NCI-H1694 (cell line): ENCODE data around the gene NRG2.
A peak's percentile ranks its signal among the peaks of the same experiment; 100 is the strongest.

ENCODE experiments used
- DNase-seq: peaks from one replicate; lab custom pipeline; 2025; lab: John Stamatoyannopoulos, UW

NRG2 gene

GRCh38 chr5:139946440-139946839 lies 96.7 kb downstream of the NRG2 start:
- no peak for DNase-seq

DNA sequence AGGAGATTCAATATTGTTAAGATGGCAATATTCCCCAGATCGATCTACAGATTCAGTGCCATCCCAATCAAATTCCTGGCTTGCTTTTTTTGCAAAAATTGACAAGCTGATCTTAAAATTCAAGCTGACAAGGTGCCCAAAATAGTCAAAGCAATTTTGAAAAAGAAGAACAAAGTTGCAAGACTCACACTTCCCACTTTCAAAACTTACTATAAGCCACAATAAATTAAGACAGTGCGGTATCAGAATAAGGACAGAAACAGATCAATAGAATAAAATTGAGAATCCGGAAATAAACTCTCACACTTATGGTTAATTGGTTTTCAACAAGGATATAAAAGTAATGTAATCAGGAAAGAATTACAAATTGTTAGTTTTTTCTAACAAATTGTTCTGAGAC lies 97.1 kb downstream of the NRG2 start:
- DNase-seq = no peak

DNA sequence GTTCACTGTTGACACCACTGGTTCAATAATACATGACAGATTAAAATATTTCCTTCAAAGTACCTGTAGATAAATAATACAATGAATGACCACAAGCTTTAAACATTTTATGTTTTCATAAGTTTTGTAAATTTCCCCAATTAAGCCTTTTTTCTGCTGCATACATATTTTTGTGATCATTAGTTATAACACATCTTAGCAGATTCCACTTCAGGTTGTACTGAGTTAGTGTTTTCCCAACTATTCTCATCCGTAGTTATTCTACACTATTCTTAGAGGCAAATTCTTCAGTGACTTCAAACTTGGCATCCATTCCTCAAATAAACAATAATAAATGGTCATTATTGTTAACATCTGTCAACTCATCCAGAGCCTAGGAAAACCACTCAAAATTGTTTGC lies 100.9 kb downstream of the NRG2 start:
- no peak for DNase-seq

DNA sequence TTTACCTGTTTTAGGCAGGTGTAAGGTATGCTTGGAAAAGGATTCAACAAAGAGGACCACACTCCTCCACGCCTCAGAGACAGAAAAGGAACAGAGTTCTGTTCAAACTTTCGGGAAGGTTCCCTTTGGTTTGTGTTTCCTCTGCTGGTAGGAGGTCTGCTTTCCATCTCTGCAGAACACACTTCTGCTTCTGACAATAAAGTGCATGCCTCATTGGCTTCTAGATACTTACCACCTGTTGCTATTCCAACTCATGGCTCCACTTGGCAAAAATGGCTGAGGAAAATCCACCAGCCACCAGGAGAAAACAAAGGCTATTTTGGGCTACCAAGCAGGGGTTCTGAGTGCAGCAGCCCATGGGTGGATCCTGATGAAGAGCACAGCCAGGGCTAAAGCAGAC lies 112.7 kb downstream of the NRG2 start:
- DNase-seq = no peak

DNA sequence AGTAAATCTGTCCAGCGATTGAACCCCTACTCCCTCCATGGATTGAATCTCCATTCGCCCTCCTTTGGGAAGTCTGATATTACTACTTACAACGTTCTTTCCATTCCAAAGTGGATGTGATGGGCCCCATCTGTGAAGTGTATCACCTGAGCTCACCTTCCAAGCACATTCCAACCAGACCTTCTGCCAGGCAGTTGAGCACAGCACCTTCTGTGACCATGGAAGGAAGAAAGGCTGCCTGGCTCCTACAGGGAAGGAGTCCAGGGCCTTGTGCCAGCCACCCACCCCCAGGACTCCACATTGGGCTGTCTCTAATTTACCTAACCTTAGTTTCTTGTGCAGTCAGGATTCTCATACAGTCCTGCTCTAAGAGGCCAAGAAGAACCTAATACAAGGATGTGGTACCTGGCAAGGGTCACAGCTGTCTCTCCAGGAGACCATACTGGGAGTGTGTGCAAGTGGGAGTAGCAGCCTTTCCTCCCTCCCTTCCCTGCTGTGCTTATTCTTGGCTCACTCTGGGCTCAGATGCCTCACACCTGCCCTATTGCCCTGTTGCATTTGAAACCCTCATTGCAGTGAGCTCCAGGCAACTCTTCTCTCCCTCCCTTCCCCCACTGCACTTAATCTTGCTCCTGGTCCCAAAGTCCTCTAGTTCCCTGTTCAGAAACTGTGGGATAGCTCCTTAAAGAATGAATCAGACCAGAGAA lies 116.1 kb downstream of the NRG2 start:
- DNase-seq = no peak

- no peak for DNase-seq
These were observed 117.2 kb downstream of the NRG2 start for GRCh38 chr5:139925650-139926640.

DNA sequence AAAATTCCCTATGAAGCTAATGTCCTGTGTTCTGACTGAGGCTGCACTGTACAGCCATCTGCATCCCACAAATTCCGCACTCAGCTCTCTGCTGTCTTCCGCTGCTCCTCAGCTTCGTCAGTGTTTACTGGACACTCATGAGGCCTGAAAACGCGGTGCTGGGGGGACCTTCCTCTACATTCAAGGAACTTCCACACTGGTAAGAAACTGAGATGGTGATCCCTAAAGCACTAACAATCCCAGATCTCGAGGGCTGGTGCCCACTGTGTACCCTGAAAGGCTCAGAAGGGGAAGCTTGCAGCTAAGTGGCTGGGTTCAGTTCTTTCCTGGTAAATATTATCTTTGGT lies 117.9 kb downstream of the NRG2 start:
- no peak for DNase-seq

- no peak for DNase-seq
These were observed 118.5 kb downstream of the NRG2 start for GRCh38 chr5:139924294-139925215.

- no peak for DNase-seq
These were observed 123.8 kb downstream of the NRG2 start for GRCh38 chr5:139919308-139919707.

DNA sequence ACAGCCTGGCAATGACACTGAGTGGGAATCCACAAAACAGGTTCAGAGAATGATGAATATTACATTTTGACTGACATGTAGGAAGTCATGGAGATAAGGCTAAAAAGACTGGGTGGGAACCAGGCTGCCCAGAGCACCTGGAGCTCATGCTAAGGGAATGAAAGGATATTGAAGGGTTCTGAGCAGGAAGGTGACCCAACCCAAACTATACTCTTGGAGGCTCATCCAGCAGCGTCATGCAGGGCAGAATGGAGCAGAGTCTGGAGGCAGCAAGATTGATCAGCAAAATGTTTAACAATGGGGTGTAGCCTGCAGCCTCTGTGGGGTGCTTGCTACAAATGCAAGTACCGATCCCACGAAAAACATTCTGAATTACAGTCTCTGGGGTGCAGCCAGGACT lies 127.3 kb downstream of the NRG2 start:
- DNase-seq = no peak

DNA sequence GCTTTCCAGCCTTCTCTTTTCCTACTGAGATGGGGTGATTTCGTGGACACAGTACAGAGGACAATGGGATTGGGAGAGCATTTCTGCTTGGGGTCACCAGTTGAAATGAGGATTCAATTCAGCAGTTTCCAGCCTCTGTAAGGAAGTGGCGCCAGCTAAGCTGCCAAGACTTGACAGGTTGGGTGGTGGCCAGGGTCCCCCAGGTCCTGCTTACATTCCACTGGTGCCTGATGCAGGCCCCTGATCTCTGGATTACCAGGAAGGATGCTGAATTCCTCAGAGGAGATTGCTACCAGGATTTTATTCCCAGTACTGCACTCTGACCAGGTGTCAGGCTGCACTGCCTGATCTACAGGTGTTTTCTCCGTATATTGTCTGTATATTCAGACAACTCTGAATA lies 127.8 kb downstream of the NRG2 start:
- DNase-seq = no peak

GRCh38 chr5:139914218-139914807 lies 128.8 kb downstream of the NRG2 start:
- DNase-seq = no peak

- DNase-seq = no peak
These were observed 130.3 kb downstream of the NRG2 start for GRCh38 chr5:139912804-139913203.

DNA sequence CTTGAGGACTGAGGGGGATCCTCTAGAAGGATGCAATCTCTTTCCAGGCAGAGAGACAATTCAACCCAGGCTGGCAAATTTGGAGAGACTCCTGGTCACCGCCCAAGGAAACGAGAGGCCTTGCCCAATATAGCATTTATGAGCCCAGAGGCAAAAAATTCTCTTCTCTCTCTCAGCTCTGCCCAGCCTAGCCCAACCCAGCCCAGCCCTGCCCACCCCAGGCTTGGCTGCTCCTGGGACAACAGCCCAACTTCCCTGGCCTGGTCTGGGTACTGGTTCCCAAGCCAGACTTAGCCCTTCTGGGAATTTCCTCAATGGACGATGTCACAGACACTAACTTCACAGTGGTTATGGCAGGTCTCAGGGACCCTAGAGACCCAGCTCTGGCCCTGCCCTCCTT lies 130.9 kb downstream of the NRG2 start:
- DNase-seq = no peak

DNA sequence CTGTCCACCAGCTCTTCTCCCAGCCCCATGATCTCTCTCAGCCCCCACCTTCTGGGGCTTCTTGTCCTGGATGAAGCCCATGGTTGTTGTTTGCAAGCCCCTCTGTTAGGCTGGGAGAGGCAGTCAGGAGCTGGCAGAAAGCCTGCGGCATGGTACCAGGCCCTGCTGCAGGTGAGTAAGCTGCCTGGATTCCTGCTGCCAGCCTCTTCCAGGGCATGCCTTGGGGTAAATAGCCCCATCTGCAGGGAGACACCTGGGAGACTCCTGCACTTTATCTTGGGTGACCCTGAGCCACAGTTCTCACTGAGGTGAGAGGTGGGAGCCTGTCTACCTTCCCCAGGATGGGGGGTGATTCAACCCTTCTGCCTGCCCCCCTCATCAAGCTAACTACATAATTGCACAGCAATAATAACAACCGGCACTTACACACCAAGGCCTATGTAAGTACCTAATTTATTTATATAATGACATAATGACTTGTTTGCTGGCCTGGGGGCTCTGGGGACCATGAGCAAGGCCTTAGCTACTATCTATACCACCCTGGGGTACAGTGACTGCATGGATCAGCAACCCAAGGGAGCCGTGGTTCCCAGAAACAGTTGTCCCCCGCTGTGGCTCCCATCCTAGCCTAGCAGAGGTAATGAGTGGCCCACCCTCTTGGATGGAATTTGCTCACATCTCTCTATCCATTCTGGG lies 131.5 kb downstream of the NRG2 start:
- no peak for DNase-seq

- no peak for DNase-seq
These were observed 132.2 kb downstream of the NRG2 start for GRCh38 chr5:139910901-139911300.

DNA sequence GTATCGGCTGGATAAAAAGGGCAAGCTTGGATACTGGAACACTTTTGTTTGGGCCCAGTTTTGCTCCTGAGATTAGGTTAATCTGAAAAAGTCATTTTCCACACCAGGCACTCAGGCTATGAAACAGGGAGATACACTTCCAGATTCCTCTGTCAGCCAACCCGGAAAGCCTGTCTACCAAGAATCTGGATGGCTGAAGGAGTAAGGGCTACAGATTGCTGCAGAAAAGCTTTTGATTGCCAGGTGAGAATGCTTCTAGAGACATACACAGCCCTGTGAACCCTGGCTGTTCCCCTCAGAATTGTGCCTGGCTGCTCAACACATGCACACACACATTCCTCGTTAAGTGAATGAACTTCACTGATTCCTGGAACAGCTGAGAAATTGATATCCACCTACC lies 133.1 kb downstream of the NRG2 start:
- no peak for DNase-seq

DNA sequence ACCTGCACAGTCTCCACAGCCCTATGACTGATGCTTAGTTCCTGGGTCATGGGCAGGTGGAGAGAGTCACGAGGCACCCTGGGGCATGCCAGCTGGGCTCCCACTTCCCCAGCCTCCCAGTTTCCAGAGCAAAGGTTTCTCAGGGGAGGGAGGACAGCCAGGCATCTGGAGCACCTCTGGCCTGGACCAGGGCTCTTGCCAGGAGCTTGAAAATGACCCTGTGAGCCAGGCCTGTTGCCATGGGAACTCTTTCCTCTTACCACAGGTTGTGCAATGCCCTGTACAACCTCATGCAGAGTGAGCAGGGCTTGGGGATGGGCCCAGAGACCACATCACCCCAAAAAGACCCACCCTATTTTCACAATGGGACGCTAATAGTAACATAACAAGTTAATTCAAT lies 134.3 kb downstream of the NRG2 start:
- DNase-seq = no peak

DNA sequence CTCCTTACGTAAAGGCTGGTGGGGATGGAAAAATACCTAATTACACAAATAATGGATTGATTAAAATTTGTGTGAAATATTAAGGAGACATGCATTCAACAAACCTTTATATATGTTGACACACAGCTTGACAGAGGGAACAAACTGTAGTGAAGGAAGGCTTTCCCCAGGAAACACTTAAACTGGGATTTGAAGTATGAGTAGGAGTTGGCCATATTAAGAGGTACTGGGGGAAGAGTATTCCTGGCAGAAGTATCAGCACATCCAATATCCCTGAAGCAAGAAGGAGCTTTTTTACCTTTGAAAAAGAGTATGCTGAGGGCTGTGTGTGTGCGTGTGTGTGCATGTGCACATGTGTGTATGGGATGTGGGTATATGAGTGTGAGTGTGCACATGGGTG lies 136.4 kb downstream of the NRG2 start:
- DNase-seq = no peak

DNA sequence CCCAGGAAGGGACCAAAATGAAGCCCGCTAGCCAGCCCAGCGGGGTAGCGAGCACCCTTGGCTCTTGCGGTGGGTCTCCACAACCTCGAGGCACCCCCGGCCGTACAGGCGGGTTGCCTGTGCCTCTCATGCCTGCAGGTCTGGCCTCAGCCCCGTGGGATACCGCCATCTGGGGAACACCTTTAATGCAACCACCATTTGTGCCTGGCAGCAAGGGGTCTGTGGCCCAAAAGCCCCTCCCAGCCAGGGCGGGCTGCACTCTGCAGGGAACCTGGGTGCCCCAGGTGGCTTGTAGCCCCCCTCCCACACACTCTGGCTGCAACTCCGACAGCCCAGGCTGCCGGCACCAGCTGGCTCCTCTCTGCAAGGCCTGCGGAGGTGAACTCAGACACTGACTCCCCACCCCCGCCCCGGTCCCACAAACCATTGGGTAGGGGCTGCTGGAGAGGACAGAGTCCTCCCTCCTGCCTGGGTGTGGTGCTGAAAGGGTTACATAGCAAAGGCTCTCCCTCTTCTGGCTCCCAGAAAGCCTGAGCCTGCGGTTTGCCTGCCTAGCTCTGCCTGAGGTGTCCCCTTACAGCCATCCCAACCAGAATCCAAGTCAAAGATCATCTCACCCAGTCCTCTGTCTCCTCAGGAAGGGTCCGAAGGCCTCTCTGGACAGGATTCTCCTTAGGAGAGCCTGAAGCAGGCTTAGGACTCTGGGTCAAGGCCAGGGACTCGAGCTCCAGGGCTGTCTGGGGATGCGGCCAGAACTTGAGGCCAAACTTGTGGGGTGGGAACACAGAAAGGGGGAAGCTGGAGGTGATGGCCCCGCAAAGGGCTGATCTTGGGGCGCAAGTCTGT lies 138.1 kb downstream of the NRG2 start:
- peak; percentile 45 for DNase-seq

GRCh38 chr5:139904566-139904815 lies 138.6 kb downstream of the NRG2 start:
- no peak for DNase-seq
